GM18868 (cell line): ENCODE data around the gene SHMT1.
"Not testable (repeated sequence)": the region's sequence is repeated elsewhere in the genome, so short reads cannot be mapped to it uniquely, and the experiment has no call there.

Experiments used
- ATAC-seq: cut with Tn5 transposase; IDR thresholded peaks from one replicate; pipeline ENCODE4 v1.9.1; 2021; ENCODE audit warnings: mild to moderate bottlenecking, moderate library complexity; ENCODE audit not compliant: unreplicated experiment

Gene SHMT1

DNA sequence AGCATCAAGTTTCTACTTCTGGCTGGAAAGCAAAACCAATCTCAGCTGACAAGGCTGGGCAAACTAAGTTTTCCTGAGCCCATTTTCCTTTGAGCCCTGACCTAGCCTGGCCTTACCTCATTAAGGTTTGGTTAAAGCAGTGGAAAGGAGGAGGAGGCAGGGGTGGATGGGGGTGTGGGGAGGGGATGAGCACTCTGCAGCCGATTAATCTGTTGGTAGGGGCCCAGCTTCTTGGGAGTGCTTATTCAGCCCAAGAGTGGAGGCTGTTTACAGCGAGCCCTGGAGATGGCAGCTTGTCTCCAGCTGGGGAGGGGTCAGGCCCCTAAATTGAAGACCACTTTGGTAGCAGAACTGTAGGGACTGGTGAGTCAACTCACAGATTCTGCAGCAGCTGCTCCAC is 36.3 kb downstream of the SHMT1 start:
- ATAC-seq = no peak

DNA sequence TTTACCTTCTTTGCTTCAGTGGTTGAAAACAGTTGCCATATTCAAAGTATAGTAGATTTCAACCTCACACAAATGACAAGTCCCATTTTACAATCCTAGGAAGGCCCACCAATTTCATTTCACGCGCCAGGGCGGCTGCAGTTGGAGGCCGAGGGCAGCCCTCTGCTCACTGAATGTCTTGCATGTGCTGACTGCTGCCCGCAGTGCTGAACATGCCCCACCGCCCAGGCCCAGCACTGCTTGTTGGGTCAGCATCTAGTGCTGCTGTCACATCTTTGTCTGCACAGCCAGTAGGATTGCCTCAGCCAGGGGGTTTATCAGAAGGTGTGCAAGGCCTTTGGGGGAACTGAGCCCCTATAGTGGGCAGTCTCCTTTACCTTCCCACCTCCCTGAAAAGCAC is 36.8 kb downstream of the SHMT1 start:
- no peak for ATAC-seq

DNA sequence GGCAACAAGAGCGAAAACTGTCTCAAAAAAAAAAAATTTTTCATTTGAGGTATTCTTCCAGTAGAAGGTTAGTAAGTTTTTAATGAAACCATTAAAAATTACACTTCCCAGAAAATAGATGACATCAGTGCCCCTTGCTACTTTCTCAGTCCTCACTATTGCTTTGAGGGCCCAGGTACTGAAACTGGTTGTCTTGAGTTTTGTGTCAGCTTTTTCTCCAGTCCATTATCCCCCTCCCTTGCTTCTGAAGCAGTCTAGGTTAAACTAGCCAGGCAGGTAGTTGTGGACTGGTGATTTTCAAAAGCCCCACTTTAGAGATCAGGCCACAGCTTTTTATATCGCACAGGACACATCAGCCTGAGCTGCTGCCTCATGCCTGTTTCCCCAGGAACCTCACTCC is 37.3 kb downstream of the SHMT1 start:
- ATAC-seq = no peak

DNA sequence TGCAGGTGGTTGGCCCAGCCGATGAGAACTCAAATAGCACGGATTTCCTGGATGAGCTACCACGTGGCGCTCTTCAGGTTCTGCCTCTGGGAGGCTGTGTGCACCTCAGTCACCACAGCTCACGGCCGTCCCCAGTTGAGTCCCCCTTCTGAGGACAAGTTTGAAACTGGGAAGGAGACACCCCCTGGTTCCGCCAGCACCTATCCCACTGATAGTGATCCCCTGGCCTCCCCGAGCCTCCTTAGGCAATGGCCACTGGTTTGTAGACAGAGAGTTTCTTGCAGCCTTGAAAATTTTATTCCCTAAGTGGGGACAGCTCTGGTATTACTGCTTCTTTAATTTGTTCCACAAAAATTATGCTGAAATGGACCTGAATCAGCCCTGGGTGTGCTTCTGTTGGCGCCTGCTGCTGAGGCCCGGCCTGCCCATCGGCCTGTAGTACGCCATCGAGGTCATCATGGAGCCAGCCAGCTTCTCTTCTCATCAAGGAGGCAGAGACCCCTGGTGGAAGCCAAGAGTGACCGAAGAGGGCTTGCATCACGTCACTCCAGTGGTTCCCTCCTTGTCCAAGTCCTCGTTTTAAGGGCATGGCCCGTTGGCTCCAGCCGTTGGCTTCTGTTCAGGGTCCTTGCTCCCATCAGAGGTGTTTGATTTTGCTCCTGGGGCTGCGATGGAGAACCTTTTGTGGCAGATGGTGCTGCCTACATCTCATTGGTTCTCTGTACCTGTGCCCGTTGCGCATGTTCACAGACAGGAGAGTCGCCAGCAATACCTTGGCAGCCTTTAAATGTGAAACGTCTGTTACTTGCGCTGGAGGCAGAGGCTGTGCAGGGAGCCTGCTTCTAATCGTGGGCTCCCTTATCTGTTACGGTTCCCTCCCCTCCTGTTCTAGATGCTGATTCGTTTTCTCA is 39.0 kb downstream of the SHMT1 start:
- ATAC-seq = no peak

DNA sequence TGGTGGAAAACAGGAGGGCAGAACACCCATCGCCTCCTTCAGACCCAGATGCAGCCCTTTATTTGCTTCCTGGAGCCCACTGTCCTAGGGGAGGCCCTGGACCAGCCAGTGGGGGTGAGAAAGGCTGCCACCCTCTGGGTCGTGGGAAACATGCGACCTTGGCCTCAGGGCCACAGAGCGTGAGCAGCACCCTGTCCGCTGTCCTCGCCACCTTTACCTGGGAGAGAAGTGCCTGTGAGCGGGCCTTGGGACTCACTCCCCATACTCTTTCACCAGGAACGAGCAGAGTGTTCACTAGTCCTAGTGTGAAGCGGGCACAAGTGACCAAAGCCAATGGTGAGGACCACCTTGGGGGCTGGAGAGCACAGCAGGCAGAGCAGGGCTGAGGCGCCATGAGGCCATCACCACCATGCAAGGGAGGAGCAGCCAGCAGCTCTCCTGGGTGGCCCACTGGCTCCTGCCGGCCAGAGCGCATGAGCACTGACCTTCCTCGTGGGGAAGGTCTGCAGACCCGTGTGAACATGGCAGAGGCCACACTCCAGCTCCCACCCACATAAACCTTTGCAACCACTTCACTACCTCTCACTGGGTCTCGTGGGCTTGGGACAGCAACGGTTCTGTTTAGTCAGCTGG is 39.7 kb downstream of the SHMT1 start:
- no peak for ATAC-seq

DNA sequence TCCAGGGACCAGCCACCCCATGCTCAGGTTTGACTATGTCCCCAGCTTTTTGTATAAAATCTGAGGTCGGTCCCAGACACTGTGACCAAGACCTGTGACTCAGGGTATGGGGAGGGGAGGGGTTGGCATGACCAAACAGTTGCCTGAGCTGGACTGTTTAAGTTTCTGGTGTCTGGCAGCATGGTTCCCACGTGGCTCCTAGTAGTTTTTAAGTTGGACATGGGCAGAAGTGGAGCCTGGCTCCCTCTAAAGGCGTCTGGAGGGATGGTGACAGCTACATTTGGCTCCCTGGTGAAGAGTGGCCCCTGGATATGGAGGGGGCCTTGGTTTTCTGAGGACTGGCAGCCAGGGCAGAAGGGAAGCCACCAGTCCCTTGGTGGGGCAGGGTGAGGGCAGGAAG is 40.3 kb downstream of the SHMT1 start:
- ATAC-seq = no peak

DNA sequence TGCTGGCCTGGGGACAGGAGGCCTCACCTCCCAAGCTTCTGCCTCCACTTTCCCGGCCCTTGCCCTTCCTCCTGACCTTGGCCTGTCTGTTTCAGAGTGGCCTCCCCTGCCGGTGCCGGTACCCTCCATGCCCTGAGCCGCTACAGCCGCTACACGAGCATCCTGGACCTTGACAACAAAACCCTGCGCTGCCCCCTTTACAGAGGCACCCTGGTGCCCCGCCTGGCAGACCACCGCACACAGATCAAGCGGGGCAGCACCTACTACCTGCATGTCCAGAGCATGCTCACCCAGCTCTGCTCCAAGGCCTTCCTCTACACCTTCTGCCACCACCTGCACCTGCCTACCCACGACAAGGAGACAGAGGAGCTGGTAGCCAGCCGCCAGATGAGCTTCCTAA is 40.8 kb downstream of the SHMT1 start:
- no peak for ATAC-seq

DNA sequence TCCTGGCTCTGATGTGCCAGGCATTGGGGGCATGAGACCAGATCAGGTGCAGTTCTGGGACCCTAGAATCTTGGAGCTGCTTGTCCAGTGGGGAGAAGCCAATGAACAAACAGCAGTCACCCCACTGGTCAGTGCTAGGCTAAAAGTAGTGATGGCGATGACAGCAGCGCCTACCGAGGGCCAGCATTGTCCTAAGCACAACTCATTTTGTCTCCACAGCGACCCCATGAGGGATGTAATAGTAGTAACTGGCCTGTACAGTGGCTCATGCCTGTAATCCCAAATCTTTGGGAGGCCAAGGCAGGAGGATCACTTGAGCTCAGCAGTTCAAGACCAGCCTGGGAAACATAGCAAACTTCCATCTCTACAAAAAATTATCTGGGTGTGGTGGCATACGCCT is 42.0 kb downstream of the SHMT1 start:
- no peak for ATAC-seq

DNA sequence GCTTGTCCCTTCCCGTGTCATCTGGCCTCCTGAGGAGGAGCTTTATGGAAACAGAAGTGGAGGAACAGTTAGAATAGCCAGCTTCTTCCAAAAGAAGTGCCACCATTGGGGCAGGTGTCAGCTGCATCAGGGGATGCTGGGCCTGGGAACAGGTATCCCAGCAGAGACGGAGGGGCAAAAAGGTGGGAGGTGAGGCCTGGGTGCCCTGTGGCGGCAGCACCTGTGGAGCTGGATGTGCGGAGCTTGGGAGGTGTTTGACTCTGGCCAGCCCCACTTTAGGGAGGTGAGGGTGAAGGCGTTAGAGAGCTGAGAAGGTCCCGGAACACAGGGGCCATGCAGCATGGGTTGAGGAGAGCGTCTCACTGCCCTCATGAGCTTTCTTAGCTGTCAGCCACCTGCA is 43.0 kb downstream of the SHMT1 start:
- ATAC-seq = no peak

DNA sequence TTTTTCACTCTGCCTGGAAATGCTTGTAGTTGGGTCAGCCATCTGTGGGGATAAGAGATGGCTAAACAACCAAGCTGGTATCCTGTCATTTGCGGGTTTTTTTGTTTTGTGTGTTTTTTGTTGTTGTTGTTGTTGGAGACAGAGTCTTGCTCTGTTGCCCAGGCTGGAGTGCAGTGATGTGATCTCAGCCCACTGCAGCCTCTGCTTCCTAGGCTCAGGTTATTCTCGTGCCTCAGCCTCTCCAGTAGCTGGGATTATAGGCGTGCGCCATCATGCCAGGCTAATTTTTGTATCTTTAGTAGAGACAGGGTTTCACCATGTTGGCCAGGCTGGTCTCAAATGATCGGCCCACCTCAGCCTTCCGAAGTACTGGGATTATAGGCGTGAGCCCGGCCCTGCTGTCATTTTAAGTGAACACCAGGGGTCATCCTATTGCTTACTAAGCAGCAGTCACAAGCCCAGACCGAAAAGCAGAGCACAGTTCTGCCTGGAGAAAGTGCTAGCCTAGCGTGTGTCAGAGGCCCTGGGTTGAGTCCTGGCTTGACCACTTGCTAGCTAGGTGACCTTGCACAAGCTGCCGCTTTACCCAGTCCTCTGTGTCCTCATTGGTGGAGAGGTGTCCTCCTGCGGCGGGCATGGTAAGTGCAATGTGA is 43.6 kb downstream of the SHMT1 start:
- no peak for ATAC-seq

DNA sequence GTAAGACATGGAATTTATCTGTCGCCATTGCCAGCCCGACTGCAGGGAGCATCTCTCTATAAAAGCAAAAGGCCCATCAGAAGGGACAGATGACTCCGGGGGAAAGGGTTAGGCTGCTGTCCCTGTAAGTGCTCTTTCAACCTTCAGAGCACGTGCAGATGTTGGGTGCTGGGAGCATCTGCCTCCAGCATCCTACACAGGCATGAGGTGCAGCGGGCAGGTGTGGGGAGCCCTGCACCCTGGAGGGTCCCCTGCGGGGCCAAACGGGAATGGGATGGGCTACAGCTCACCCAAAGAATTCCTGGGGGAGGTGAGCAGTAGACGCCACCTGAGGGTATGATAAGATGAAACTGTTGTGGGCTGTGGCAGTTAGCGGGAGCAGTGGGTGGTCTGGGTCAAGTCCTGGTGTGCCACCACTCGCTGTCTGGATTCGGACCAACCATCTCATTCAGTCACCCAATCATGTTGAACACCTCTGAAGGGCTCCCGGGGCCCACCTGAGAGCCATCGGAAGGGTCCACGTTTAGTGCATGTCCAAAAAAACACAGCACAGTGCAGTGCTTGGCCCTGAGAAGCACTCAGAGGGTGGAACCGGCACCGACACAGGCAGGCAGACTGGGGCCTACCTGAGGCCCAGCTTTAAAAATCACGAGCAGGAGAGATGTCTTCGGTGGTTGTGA is 44.4 kb downstream of the SHMT1 start:
- no peak for ATAC-seq

DNA sequence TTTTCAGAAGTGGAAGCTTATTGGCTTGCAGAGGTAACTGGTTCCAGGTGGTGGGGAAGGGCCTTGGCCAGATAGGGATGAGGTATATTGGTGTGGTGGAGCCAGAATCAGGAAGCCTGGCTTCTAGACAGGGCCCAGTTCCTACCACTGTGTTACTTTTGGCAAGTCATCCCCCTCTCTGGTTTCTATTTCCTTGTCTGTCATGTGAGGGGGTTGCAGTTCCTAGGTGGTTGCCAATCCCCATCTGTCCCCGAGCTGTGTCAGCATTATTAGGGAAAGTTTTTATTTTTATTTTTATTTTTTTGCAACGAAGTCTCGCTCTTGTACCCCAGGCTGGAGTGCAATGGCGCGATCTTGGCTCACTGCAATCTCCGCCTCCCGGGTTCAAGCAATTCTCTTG is 45.2 kb downstream of the SHMT1 start:
- ATAC-seq = no peak

DNA sequence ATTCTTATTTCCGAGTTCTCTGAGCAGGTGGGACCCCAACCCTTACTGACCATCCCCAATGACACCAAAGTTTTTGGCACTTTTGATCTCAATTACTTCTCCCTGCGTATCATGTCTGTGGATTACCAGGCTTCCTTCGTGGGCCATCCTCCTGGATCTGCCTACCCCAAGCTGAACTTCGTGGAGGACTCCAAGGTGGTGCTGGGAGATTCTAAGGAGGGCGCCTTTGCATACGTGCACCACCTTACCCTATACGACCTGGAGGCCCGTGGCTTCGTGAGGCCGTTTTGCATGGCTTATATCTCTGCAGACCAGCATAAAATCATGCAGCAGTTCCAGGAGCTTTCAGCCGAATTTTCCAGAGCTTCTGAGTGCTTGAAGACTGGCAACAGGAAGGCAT is 47.4 kb downstream of the SHMT1 start:
- ATAC-seq = no peak

DNA sequence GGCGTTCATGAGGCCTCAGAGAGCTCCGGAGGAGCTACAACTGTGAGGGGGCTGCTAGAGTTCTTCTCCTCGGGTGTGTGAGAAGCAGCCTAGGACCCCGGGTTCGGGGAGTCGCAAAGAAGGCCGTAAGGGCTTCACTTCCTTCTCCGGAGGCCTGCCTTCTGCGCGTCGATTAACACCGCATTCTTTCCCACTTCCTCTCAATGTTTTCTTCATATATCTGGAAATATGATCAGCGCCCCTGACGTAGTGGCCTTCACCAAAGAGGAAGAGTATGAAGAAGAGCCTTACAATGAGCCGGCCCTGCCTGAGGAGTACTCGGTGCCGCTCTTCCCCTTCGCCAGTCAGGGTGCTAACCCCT is 47.8 kb downstream of the SHMT1 start:
- no peak for ATAC-seq

DNA sequence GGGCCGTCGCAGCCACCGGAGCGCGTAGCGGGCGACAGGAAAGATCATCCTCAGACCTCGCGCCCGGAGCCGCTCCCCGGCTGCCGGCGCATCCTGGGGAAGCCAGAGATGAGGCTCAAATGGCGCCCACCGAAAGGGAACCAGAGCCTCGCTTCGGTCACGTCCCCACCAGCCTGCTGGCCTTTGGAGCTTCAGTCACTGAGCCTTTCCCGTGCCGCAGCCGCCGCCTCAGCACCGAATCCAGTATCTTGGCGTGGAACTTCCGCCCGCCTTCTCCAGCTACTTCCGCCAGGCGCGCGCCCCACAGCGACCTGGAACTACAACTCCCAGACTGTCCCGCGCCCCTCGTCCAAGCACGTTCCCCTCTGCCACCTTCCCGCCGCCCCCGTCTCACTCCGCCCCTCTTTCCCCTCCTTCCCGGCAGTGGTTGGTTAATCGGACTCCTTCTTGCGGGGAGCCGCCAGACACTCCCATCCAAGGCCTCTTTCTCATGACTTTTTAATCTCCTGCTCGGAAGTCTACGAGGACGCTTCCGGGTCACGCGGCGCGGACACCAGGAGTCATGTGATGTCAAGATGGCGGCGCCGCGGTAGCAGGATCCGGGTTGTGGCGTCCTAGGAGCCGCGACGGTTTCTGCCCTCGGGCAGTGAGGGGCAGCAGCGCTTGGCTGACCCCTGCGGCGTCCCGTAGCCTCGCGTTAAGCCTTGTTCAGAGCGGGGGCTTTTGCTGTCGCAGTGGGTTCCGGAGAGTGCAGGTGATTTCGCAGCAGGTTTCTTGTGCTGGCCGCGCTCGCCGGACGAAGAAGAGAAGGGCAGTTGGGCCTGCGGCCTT is 48.4 kb downstream of the SHMT1 start, which contains the start of the genes SMCR8 and TOP3A:
SMCR8 (plus strand) TSS at position 563 of the 831 bp plus-strand sequence. CDS start 497 bp downstream, outside the sequence.
TOP3A (minus strand) TSS at position 264 of the 831 bp plus-strand sequence; CDS start at position 48, 216 bp downstream.
- ATAC-seq = peak; percentile 91

DNA sequence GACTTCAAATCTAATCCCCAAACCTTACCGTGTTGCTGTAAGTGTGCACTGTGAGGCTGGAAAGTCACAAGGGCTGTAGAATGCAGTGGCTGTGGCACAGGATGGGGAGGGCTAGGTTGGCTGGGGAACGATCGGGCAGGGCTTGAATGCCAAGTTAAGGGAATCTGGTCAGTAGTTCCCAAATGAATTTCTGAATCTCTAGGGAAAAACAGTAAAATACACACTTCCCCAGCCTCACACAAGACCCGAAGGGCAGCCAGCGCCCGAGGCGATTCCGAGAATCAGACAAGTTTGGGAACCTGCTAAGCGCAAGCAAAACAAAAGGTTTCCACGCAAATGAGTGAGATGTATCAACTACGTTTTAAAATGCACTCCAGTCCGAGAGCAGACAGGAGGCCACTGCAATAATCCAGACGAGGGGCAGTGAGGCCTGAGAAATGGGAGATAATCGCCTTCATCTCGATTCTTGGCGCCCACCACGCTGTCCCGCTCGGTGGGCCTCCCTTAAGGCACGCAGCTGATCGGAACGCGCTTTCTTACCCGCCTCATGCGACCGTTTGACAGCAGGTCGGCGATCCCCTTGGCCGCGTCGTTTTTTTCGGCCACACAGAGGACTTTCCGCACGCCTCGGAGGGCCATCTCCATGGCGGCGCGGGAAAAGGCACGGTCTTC is 49.2 kb downstream of the SHMT1 start:
- ATAC-seq = no peak

DNA sequence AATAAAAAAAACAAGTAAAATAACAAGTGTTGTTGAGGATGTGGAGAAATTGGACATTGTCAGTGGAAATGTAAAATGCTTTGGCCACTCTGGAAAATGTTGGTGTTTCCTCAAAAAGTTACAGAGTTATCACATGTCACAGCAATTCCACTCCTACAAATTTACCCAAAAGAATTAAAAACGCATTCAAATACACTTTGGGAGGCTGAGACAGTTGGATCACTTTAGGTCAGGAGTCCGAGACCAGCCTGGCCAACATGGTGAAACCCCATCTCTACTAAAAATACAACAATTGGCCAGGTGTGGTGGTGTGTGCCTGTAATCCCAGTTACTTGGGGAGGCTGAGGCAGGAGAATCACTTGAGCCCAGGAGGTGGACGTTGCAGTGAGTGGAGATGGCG is 54.1 kb downstream of the SHMT1 start:
- no peak for ATAC-seq

DNA sequence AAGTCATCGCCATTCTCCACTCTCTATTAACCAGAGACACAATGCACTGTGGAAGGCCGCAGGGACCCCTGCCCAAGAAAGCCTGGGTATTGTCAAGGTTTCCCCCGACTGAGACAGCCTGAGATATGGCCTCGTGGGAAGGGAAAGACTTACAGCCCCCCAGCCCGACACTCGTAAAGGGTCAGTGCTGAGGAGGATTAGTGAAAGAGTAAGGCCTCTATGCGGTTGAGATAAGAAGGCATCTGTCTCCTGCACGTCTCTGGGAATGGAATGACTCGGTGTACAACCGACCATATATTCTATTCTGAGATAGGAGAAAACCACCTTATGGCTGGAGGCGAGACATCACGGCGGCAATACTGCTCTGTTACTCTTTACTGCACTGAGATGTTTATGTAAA is 60.1 kb downstream of the SHMT1 start:
- not testable (repeated sequence) for ATAC-seq

DNA sequence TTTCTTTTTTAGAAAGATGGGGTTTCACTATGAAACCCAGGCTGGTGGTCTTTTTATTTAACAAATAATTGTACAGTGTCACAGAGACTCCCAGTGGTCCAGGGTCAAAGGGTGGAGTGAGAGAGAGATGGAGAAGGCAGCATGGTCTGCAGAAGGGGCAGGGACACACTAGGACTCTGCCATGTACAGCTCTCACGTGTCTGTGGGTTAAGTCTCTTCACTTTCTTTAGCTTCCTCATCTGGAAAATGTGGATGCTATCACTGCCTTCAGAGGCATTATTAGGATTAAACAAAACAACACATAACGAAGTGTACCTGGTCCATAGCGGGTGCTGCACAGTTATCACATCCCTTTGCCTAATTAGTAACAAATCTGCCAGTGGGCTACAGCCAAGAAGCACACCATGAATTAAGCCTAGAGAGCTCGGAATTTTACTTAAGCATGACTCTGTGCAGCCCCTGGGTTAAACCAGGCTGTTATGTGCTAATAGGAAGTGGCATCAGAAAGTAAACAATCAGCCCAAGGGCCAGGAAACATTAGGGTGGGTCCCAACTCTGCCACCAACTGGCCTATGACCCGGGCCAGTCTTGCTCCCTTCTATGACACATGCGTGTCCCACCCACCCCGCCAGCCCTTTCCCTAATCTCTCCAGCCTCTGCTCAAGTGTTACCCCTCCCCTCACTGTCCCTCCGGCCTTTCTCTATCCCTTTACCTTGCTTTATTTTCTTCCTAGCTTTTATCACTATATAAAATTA is 62.4 kb downstream of the SHMT1 start:
- no peak for ATAC-seq
